Measurements from ENCODE around the gene CYTH1.

GRCh38 chr17:78644931-78645351 is 137.1 kb downstream of the CYTH1 start:
- TF ChIP-seq CTCF (conservative IDR thresholded peaks at IDR 0.05 in 1 of 2, IDR thresholded peaks at IDR 0.05 in 1 of 2; ENCODE audit: extremely low read depth in 1 of 2, insufficient read depth in 1 of 2, low read depth in 1 of 2, low read length in 2 of 2): no peak
- no peak for TF ChIP-seq EZH2 (IDR thresholded peaks at IDR 0.05; ENCODE audit: borderline replicate concordance, low read length)
